Trophoblast cell (in vitro differentiated cells and primary cell): Measurements from ENCODE around the gene TLE1.

Experiments used
- DNase-seq, 2 donors: peaks; one replicate each; pipeline ENCODE4 v3.0.0-alpha.2; 2016
- H2AFZ ChIP-seq: 2 replicates; pipeline ENCODE4 v1.6.1; 2013; ENCODE audit warnings: low read length, moderate library complexity, mild to moderate bottlenecking; ENCODE audit not compliant: insufficient read depth, poor library complexity
- H2AK5ac ChIP-seq: 2 replicates; pipeline ENCODE4 v1.6.1; 2013; ENCODE audit warnings: mild to moderate bottlenecking, low read length
- H2BK120ac ChIP-seq: 2 replicates; pipeline ENCODE4 v1.6.1; 2013; ENCODE audit warnings: low read length, mild to moderate bottlenecking, moderate library complexity; ENCODE audit not compliant: insufficient read depth, poor library complexity
- H2BK12ac ChIP-seq: 2 replicates; pipeline ENCODE4 v1.6.1; 2013; ENCODE audit warnings: mild to moderate bottlenecking, low read length, moderate library complexity
- H2BK5ac ChIP-seq: 2 replicates; pipeline ENCODE4 v1.6.1; 2013; ENCODE audit warnings: low read length, low read depth, moderate library complexity, mild to moderate bottlenecking; ENCODE audit not compliant: poor library complexity
- H3K14ac ChIP-seq: 2 replicates; pipeline ENCODE4 v1.6.1; 2013; ENCODE audit warnings: mild to moderate bottlenecking, low read length
- H3K18ac ChIP-seq: 2 replicates; pipeline ENCODE4 v1.6.1; 2013; ENCODE audit warnings: mild to moderate bottlenecking, low read length
- H3K23ac ChIP-seq: 2 replicates; pipeline ENCODE4 v1.6.1; 2013; ENCODE audit warnings: low read length
- H3K27ac ChIP-seq: 2 replicates; pipeline ENCODE4 v1.5.1; 2013; ENCODE audit warnings: low read depth, mild to moderate bottlenecking, inconsistent platforms, low read length, moderate library complexity
- H3K27me3 ChIP-seq: 2 replicates; pipeline ENCODE4 v1.6.1; 2013; ENCODE audit warnings: inconsistent platforms, mild to moderate bottlenecking, low read length, moderate library complexity; ENCODE audit not compliant: insufficient read depth
- H3K36me3 ChIP-seq, 2 experiments: 1 replicate in 1 of 2; 2 replicates in 1 of 2; pipeline ENCODE4 v1.6.1; 2013; ENCODE audit warnings: low read length in 2 of 2, mild to moderate bottlenecking in 2 of 2, moderate library complexity in 1 of 2; ENCODE audit not compliant: insufficient read depth in 2 of 2, control insufficient read depth in 1 of 2
- H3K4ac ChIP-seq: 2 replicates; pipeline ENCODE4 v1.6.1; 2013; ENCODE audit warnings: low read depth, mild to moderate bottlenecking, low read length, moderate library complexity
- H3K4me1 ChIP-seq, 2 experiments: 1 replicate in 1 of 2; 2 replicates in 1 of 2; pipeline ENCODE4 v1.6.1; 2013; ENCODE audit warnings: low read length in 2 of 2, mild to moderate bottlenecking in 2 of 2, moderate library complexity in 1 of 2; ENCODE audit not compliant: insufficient read depth in 2 of 2, control insufficient read depth in 1 of 2
- H3K4me2 ChIP-seq: 2 replicates; pipeline ENCODE4 v1.6.1; 2013; ENCODE audit warnings: inconsistent platforms, mild to moderate bottlenecking, low read length, moderate library complexity
- H3K4me3 ChIP-seq: 2 replicates; pipeline ENCODE4 v1.5.1; 2013; ENCODE audit warnings: mild to moderate bottlenecking, low read depth, low read length, inconsistent platforms
- H3K79me1 ChIP-seq: one replicate; pipeline ENCODE4 v1.6.1; 2013; ENCODE audit warnings: low read length
- H3K79me2 ChIP-seq: 2 replicates; pipeline ENCODE4 v1.6.1; 2013; ENCODE audit warnings: low read length, mild to moderate bottlenecking; ENCODE audit not compliant: control insufficient read depth, insufficient read depth, poor library complexity
- H3K9ac ChIP-seq: 2 replicates; pipeline ENCODE4 v1.6.1; 2013; ENCODE audit warnings: mild to moderate bottlenecking, low read length
- H3K9me3 ChIP-seq: 2 replicates; pipeline ENCODE4 v1.6.1; 2013; ENCODE audit warnings: low read depth, mild to moderate bottlenecking, control low read depth, inconsistent platforms, low read length; ENCODE audit not compliant: insufficient read depth
- H4K12ac ChIP-seq: 2 replicates; pipeline ENCODE4 v1.6.1; 2013; ENCODE audit warnings: low read depth, mild to moderate bottlenecking, low read length, moderate library complexity
- H4K8ac ChIP-seq: 2 replicates; pipeline ENCODE4 v1.6.1; 2013; ENCODE audit warnings: low read depth, mild to moderate bottlenecking, low read length, moderate library complexity
- H4K91ac ChIP-seq: one replicate; pipeline ENCODE4 v1.6.1; 2013; ENCODE audit warnings: low read depth, mild to moderate bottlenecking, low read length, moderate library complexity
- WGBS: extraction: QIAGEN DNeasy Blood & Tissue Kit; methylation state at CpG from one replicate; pipeline ENCODE4 v1.1.7; 2013; ENCODE audit warnings: missing lambda C conversion rate; ENCODE audit not compliant: insufficient read length, insufficient coverage; ENCODE audit errors: extremely low coverage; 5-methylcytosine and 5-hydroxymethylcytosine counted together

The TLE1 gene

GRCh38 chr9:81622471-81623255 is 66.7 kb downstream of the TLE1 start:
- Histone ChIP-seq H3K27ac (no peak overlapping the region), H3K79me2 (no peaks in the 10 kb centered on the region), H3K23ac (no peak overlapping the region), H2BK120ac (no peak overlapping the region), H4K91ac (no peak overlapping the region), H2BK5ac (no peak overlapping the region), H4K8ac (peak overlapping the region; percentile 33), H3K18ac (no peak overlapping the region), H2AK5ac (no peak overlapping the region), H3K36me3 (peaks cover 8 to 13% of the 10 kb centered on the region in 2 experiments), H3K79me1 (peaks cover 1% of the 10 kb centered on the region), H3K9ac (no peak overlapping the region), H3K4me1 (peaks cover 8 to 13% of the 10 kb centered on the region in 2 experiments), H3K27me3 (no peaks in the 10 kb centered on the region), H3K9me3 (no peaks in the 10 kb centered on the region), H3K4me3 (no peak overlapping the region), H3K4ac (no peak overlapping the region), H2AFZ (no peak overlapping the region), H2BK12ac (no peak overlapping the region), H3K4me2 (no peak overlapping the region), H3K14ac (no peak overlapping the region), H4K12ac (no peak overlapping the region)
- no peak for DNase-seq
- WGBS = no CpG with 5 or more reads among the region's 13 CpGs

GRCh38 chr9:81621785-81622259 is 67.5 kb downstream of the TLE1 start:
- Histone ChIP-seq H3K4me2 (no peak overlapping the region), H4K91ac (no peak overlapping the region), H3K18ac (no peak overlapping the region), H3K4me3 (no peak overlapping the region), H3K9me3 (no peaks in the 10 kb centered on the region), H2BK12ac (no peak overlapping the region), H2BK5ac (no peak overlapping the region), H4K8ac (no peak overlapping the region), H3K36me3 (peaks cover 8 to 12% of the 10 kb centered on the region in 2 experiments), H3K4me1 (peaks cover 8 to 13% of the 10 kb centered on the region in 2 experiments), H3K79me2 (no peaks in the 10 kb centered on the region), H3K9ac (no peak overlapping the region), H2AK5ac (no peak overlapping the region), H3K27me3 (no peaks in the 10 kb centered on the region), H3K27ac (no peak overlapping the region), H3K79me1 (peaks cover 1% of the 10 kb centered on the region), H2BK120ac (no peak overlapping the region), H3K14ac (no peak overlapping the region), H4K12ac (no peak overlapping the region), H3K4ac (no peak overlapping the region), H2AFZ (no peak overlapping the region), H3K23ac (no peak overlapping the region)
- no peak for DNase-seq
- no CpG with 5 or more reads among the region's 11 CpGs for WGBS

GRCh38 chr9:81621118-81621517 is 68.2 kb downstream of the TLE1 start:
- peaks cover 1% of the 10 kb centered on the region for H3K79me1 ChIP-seq
- no peak overlapping the region for H2AFZ ChIP-seq
- peaks cover 8 to 12% of the 10 kb centered on the region in 2 experiments for H3K36me3 ChIP-seq
- H3K23ac ChIP-seq = no peak overlapping the region
- no peak overlapping the region for H3K14ac ChIP-seq
- H2BK12ac ChIP-seq = no peak overlapping the region
- peaks cover 6 to 8% of the 10 kb centered on the region in 2 experiments for H3K4me1 ChIP-seq
- WGBS = no CpG with 5 or more reads among the region's 2 CpGs
- no peak overlapping the region for H3K9ac ChIP-seq
- no peak overlapping the region for H4K8ac ChIP-seq
- H2BK5ac ChIP-seq = no peak overlapping the region
- H3K4me3 ChIP-seq = no peak overlapping the region
- no peak overlapping the region for H3K27ac ChIP-seq
- H2BK120ac ChIP-seq = no peak overlapping the region
- DNase-seq = no peak
- no peaks in the 10 kb centered on the region for H3K79me2 ChIP-seq
- no peak overlapping the region for H4K12ac ChIP-seq
- no peaks in the 10 kb centered on the region for H3K27me3 ChIP-seq
- H3K18ac ChIP-seq = no peak overlapping the region
- no peak overlapping the region for H2AK5ac ChIP-seq
- H3K4ac ChIP-seq = no peak overlapping the region
- no peak overlapping the region for H3K4me2 ChIP-seq
- H4K91ac ChIP-seq = no peak overlapping the region
- no peaks in the 10 kb centered on the region for H3K9me3 ChIP-seq

GRCh38 chr9:81620002-81620390 is 69.4 kb downstream of the TLE1 start:
- Histone ChIP-seq H3K4me1 (peaks cover 3 to 9% of the 10 kb centered on the region in 2 experiments), H3K23ac (no peak overlapping the region), H3K4ac (no peak overlapping the region), H3K9me3 (no peaks in the 10 kb centered on the region), H3K18ac (no peak overlapping the region), H4K91ac (no peak overlapping the region), H3K4me3 (no peak overlapping the region), H3K79me1 (peaks cover 4% of the 10 kb centered on the region), H2BK5ac (no peak overlapping the region), H2BK12ac (no peak overlapping the region), H3K4me2 (no peak overlapping the region), H3K27ac (no peak overlapping the region), H3K79me2 (no peaks in the 10 kb centered on the region), H3K14ac (no peak overlapping the region), H2AK5ac (no peak overlapping the region), H4K8ac (no peak overlapping the region), H3K27me3 (no peaks in the 10 kb centered on the region), H2BK120ac (no peak overlapping the region), H4K12ac (no peak overlapping the region), H3K36me3 (peaks cover 8 to 12% of the 10 kb centered on the region in 2 experiments), H2AFZ (no peak overlapping the region), H3K9ac (no peak overlapping the region)
- no peak for DNase-seq
- WGBS = no CpG with 5 or more reads among the region's 5 CpGs
